HG03354 (cell line): ENCODE measurements around the gene PIK3R2.

ENCODE experiments used
- ATAC-seq: cut with Tn5 transposase; IDR thresholded peaks from one replicate; pipeline ENCODE4 v1.9.1; 2021; ENCODE audit warnings: mild to moderate bottlenecking; ENCODE audit not compliant: unreplicated experiment, poor library complexity, severe bottlenecking

PIK3R2 gene

GRCh38 chr19:18122860-18123795, 29.8 kb upstream of the PIK3R2 start:
- no peak for ATAC-seq

GRCh38 chr19:18123819-18124218, 29.1 kb upstream of the PIK3R2 start:
- ATAC-seq = no peak

DNA sequence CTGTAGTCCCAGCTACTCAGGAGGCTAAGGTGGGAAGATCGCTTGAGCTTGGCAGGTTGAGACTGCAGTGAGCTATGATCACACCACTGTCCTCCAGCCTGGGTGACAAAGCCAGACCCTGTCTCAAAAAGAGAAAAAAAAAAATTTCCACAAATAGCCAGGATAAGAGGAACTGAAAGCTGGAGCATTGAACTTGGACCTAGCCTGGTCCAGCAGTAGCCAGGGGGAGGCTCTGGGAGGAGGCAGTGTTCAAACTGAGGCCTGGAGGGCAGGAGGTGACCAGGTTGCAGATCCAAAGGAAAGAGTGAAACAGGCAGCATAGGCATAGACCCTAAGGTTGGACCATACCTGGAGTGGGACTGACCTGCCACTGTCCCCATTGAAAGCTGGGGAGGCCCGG, 26.9 kb upstream of the PIK3R2 start:
- ATAC-seq = no peak

DNA sequence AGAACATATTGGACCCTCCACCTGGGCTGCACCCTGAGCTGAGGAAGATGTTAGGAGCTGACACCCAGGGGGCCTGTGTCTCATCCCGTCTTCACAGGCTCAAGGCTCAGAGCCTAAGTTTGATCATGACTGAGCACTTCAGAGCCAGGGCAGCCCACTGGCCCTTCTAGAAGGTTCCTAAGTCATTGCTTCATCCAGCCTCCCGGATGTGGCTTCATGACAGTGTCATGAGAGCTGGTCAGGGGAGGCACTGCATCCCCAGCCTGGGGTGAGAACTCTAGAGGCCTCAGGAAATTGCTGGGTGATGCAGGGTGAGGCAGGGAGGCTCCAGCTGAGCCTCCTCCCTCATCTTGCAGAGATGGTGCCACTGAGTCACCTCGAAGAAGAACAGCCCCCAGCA, 24.9 kb upstream of the PIK3R2 start:
- no peak for ATAC-seq

- ATAC-seq = no peak
Observed at GRCh38 chr19:18128805-18129204, 24.2 kb upstream of the PIK3R2 start.

- no peak for ATAC-seq
Observed at GRCh38 chr19:18130523-18131242, 22.3 kb upstream of the PIK3R2 start.

GRCh38 chr19:18131841-18132596, 20.9 kb upstream of the PIK3R2 start:
- ATAC-seq = no peak

DNA sequence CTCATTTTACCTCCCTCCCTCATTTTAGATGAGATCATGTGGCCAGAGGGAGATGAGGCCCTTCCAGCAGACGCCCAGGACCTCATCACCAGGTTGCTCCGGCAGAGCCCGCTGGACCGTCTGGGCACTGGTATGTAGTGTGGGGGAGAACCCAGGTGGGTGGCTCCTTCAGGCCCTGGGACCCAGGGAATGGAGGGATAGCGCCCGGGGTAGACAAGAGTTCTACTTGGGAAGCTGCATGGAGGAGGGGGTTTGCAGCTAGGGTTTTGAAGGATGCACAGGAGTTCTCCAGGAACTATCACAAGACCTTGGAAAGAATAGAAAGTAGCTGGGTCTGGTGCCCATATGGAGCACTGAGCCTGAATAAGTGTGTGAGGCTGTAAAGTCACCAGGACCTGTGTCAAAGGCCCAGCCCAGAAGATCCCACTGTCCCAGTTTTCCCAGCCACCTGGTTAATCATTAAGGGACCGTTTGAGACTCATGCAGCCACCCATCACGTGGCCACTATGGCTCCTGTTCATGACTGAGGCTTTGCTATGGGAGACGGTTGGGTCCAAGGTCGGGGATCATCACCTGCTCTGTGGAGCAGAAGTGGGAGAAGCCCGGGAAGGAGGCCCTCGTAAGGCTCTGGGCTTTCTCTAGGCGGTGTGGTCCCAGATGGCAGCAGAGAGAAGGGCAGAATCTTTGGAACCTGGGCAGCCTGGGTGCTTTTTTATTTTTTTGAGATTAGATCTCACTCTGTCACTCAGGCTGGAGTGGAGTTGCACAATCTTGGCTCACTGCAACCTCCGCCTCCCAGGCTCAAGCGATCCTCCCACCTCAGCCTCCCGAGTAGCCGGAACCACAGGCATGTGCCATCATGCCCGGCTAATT, 17.0 kb upstream of the PIK3R2 start:
- no peak for ATAC-seq

DNA sequence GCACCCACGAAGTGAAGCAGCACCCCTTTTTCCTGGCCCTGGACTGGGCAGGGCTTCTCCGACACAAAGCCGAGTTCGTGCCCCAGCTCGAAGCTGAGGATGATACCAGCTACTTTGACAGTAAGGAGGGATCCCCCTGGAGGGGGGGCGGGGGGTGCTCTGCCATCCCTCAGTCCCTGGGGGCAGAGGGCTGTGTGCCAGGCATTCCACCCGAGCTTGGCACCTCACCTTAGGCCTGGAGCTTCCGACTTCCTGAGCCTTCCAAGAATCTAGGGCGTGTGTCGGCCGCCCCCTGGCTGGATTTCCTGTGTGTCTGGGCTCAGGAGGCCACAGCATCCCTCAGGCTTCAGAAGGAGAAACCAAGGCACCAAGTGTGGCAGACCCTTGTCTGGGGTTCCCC, 15.7 kb upstream of the PIK3R2 start:
- no peak for ATAC-seq

DNA sequence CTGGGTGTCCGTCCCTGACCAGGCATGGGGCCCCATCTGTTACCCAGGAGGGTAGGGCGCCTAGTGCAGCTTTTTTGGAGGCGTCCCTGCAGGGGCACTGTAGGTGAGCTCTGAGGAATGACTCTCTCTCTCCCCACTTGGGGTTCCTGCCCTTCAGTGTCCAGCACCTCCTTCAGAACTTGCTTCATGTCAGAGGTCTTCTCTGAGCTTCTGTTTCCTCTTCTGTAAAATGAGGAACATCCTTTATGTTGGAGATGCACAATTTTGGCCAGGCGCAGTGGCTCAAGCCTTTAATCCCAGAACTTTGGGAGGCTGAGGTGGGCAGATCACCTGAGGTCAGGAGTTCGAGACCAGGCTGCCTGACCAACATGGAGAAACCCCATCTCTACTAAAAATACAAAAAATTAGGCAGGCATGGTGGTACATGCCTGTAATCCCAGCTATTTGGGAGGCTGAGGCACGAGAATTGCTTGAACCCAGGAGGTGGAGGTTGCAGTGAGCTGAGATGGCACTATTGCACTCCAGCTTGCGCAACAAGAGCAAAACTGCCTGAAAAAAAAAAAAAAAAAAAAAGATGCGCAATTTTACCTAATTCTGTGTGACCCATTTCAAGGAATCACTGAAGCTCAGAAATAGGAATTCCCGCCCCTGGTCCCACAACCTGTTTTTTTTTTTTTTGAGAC, 15.2 kb upstream of the PIK3R2 start:
- ATAC-seq = no peak

DNA sequence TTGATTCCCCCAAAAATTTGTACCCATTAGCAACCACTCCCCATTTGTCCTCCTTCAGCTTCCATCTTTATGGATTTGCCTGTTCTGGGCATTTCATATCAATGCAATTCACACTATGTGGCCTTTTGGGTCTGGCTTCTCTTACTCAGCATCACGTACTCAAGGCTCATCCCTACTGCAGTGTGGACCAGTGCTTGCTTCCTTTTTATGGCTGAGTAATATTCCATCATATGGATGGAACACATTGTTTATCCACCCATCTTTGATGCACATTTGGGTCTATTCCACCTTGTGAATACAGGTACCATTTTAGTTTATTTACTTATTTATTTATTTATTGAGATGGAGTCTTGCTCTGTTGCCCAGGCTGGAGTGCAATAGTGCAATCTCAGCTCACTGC, 12.5 kb upstream of the PIK3R2 start:
- ATAC-seq = no peak

GRCh38 chr19:18141031-18141430, 11.9 kb upstream of the PIK3R2 start:
- no peak for ATAC-seq

DNA sequence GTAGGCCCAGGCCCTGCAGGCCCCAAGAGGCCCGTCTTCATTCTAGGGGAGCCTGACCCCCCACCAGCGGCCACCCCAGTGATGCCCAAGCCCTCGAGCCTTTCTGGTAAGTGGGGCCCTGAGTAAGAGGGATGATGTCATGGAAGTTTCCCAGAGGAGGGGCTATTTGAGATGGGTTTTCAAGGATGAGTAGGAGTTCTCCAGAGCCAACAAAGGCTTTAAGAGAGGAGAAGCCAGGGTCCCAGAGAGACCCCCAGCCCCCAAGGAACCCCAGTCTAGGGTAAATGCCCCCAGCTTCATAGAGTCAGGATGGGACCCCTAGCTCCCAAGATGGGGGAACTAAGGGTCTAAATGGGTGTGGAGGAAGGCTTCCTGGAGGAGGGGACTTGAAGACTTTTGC, 9.1 kb upstream of the PIK3R2 start:
- ATAC-seq = no peak

DNA sequence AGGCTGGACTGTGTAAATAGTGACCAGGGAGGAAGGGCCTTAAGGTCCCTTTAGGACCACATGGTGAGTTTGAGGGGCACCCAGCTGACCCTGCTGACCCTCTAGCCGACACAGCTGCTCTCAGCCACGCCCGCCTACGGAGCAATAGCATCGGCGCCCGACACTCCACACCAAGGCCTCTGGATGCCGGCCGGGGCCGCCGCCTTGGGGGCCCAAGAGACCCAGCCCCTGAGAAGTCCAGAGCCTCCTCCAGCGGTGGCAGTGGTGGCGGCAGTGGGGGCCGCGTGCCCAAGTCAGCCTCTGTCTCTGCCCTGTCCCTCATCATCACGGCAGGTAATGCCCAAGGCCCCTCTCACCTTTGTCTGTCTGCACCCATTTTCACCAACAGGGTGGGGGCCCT, 8.6 kb upstream of the PIK3R2 start:
- no peak for ATAC-seq

DNA sequence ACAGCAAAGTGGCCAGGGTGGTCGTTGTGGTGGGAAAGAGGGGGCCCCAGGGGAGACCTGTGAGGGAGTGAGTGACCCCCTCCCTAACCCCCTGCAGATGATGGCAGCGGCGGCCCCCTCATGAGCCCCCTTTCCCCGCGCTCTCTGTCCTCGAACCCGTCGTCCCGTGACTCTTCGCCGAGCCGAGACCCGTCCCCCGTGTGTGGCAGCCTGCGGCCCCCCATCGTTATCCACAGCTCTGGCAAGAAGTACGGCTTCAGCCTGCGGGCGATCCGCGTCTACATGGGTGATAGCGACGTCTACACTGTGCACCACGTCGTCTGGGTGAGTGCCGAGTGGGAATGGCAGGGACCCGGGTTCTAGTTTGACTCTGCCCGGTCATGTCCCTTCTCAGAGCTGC, 8.1 kb upstream of the PIK3R2 start:
- ATAC-seq = no peak

GRCh38 chr19:18145391-18145999, 7.5 kb upstream of the PIK3R2 start:
- ATAC-seq = no peak

DNA sequence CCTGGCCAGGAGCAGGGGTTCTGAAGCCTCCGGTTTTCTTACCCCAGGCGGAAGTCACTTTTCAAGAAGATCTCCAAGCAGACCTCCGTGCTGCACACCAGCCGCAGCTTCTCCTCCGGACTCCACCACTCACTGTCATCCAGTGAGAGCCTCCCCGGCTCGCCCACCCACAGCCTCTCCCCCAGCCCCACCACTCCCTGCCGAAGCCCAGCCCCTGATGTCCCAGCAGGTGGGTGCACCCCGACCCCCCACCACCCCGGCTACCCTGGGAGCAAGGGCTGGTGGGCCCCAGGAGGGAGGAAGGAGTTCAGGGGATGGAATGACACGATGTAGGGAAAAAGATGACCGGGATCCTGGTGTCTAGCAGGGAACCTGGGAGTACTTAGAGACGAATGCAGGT, 5.6 kb upstream of the PIK3R2 start:
- no peak for ATAC-seq

DNA sequence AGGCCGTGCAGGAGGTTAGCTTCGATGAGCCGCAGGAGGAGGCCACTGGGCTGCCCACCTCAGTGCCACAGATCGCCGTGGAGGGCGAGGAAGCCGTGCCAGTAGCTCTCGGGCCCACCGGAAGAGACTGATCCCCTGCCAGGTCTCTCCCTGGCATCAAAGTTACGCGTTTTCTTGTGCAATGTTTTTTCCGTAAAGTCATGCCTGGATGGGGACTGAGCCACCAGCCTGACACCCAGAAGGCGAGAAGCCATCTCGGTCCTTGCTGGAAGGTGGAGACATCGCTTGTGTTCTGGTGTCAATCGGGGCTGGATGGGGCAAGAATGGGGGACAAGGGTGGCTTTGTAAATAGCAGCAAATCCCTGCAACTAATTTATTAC, 3.4 kb upstream of the PIK3R2 start:
- ATAC-seq = no peak
